HG03469 (cell line): ENCODE results near the gene PAGE5.

Experiments
- ATAC-seq: cut with Tn5 transposase; IDR thresholded peaks from one replicate; pipeline ENCODE4 v1.9.1; 2021; ENCODE audit warnings: mild to moderate bottlenecking, moderate library complexity, moderate number of reproducible peaks; ENCODE audit not compliant: unreplicated experiment

Gene PAGE5, protein sequence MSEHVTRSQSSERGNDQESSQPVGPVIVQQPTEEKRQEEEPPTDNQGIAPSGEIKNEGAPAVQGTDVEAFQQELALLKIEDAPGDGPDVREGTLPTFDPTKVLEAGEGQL

GRCh38 chrX:55220119-55220794 is at the start of gene PAGE5:
TSS of gene PAGE5 (plus strand) at chrX:55220346. CDS start at chrX:55221383, 1,037 bp downstream.
- no peak for ATAC-seq

DNA sequence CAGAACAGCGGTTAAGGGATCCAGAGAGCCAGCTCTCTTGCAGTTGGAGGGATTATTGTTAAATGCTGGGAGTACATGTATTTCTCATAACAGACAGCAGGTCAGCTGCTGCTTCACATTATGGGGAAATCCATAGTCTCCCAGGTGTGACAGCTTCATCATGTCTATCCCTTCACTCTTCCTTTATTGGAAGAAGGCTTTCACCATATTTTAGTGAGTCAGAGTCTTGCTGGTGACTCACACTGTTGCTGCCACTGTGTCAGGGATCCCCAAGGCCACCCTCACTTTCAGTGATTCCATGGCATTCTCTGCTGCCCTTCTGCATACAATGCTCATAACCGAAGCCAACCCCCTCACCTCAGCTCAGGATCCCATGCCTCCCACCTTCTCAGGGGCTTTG is 32.9 kb upstream of the PAGE5 start:
- no peak for ATAC-seq

GRCh38 chrX:55196688-55197087 is 23.5 kb upstream of the PAGE5 start:
- ATAC-seq, result no peak

- ATAC-seq, result no peak
Measured at GRCh38 chrX:55201930-55202579, 18.1 kb upstream of the PAGE5 start.

- ATAC-seq, result no peak
Measured at GRCh38 chrX:55206162-55206941, 13.8 kb upstream of the PAGE5 start.

DNA sequence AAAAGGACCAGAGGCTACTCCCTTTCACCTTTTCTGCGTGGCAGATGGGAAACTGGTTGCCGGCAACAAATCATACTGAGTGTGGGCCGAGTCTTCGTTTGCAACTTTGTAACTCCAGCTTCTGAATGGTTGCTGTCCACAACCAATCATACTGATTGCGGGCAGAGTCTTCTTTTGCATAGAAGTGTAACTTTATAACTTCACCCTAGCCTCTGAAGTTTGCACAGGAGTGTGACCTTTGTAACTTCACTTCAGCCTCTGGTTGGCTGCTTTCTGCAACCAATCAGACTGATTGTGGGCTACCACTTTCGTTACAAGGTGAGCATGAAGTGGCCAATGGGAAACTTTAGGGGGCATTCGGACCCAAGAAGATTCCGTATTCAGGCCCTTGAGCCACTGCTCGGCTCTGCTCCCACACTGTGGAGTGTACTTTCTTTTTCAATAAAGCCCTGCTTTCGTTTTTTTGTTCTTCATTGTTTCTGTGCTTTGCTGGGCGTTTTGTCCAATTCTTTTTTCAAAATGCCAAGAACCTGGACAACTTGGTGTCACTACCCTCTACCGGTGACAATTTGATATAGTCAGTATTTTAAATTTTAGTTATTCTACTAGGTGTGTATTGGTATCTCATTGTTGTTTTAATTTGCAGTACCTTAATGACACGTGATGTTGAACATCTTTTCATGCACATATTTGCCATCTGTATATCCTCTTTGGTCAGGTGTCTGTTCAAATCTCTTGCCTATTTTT is 9.0 kb upstream of the PAGE5 start:
- no peak for ATAC-seq

- no peak for ATAC-seq
Measured at GRCh38 chrX:55213381-55213780, 6.8 kb upstream of the PAGE5 start.

DNA sequence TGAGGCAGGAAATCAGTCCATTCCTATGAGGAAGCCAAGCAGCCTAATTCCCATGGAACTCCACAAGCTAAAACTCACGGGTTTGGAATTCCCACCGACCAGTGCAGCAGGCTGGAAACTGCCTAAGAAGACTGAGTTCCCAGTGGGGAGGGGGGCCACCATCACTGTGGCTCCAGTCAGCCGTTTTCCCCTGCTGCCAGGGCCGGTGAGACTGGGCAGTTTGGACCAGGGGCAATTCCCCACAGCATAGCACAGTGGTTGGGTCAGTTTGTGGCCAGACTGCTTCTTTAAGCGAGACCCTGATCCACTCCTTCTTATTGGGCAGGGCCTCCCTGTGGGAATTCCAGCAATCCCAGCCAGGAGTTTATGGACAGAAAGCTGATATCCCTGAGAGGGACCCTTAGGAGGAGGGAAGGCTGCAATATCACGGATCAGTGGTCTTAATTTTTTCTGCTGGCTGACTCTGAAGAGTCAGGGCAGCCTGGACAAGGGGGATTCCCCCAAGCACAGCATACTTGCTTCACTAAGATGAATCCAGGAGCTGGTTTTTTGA is 20.7 kb downstream of the PAGE5 start:
- no peak for ATAC-seq

GRCh38 chrX:55253528-55253927 is 33.4 kb downstream of the PAGE5 start:
- no peak for ATAC-seq

GRCh38 chrX:55260806-55261205 is 40.7 kb downstream of the PAGE5 start:
- no peak for ATAC-seq

DNA sequence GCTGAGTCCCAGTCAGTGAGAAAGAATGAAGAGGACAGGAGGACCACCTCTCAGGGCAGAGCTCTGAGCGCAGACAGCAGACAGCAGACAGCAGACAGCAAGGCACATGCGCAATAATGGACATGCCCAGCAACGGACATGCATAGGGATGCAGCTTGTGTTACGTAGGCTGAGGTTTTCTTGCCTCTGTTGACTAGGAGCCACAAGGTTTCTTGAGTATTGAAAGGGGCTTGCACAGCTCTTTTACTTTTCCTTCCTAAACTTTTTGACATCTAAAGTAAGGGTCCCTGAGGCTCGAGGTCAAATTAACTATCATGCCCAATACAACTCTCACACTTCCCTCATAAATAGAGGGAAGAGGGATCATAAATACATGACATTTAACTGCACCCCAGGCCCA is 44.7 kb downstream of the PAGE5 start, which contains the start of gene PAGE3:
Gene PAGE3, minus strand, starts transcription at position 101 of the 400 bp plus-strand sequence. CDS start 1,013 bp downstream, outside the sequence.
- no peak for ATAC-seq
